Measurements from ENCODE around the gene SLC17A7. TPM values are rescaled to one million over a fixed set of nuclear protein-coding genes. Genes with fewer than 3 reads are reported as not detected.

The SLC17A7 gene
- total and polyA plus RNA-seq, 2 of the 13 experiments (the other 11 are each of a cell fraction or from before 2014, with no cell fraction given), result 0.32 TPM; not detected in 1

GRCh38 chr19:49400029-49400428, 41.3 kb downstream of the SLC17A7 start:
- H3K36me3 ChIP-seq (replicated peaks in 1 of 2; ENCODE audit: control insufficient read depth in 1 of 2, insufficient read depth in 2 of 2, low read length in 2 of 2), result no peaks in the 10 kb centered on the region
- no peaks in the 10 kb centered on the region for H3K9me3 ChIP-seq (ENCODE audit: low read length)
- ChIA-PET POLR2A (no interaction called here), CTCF (ENCODE audit: low intra/inter-chr PET ratio, low total read pairs) (no interaction called here)
- H3K27ac ChIP-seq (ENCODE audit: extremely low read length, insufficient read depth, low read length), result no peak overlapping the region
- no peaks in the 10 kb centered on the region for H4K20me1 ChIP-seq (ENCODE audit: insufficient read depth, low read length)
- no peak overlapping the region for H3K9ac ChIP-seq (ENCODE audit: insufficient read depth, low read depth, low read length)
- in situ Hi-C loops (cut with HindIII; ENCODE audit: extremely low pct_ligation_motif_present, low pct_unique_long_range_greater_than_20kb), result no loop called here
- no peaks in the 10 kb centered on the region for H3K79me2 ChIP-seq (ENCODE audit: insufficient read depth, low read length)
- no peak overlapping the region for H3K4me2 ChIP-seq (ENCODE audit: low read depth, low read length)
- FAIRE-seq, result no peak
- intact Hi-C loops (cut with micrococcal nuclease; ENCODE audit: unreplicated experiment), result no loop called here
- no peak overlapping the region for H3K4me3 ChIP-seq (replicated peaks in 1 of 3; ENCODE audit: insufficient read depth in 1 of 3, low read depth in 2 of 3, low read length in 3 of 3)
- peak; percentile 15 for DNase-seq (ENCODE audit: low spot score)
- ATAC-seq, result no peak
- H2AFZ ChIP-seq (ENCODE audit: low read length), result no peak overlapping the region
- WGBS (ENCODE audit: low lambda C conversion rate), result 23% methylated on average over 6 of the region's 6 CpGs
- 0 out of 2 replicates have a peak, but pooled peaks cover 13% of the 10 kb centered on the region for H3K4me1 ChIP-seq (ENCODE audit: insufficient read depth, low read length)
- H3K27me3 ChIP-seq (ENCODE audit: control insufficient read depth in 1 of 2, insufficient read depth in 2 of 2, low read length in 2 of 2), result peaks cover 9 to 35% of the 10 kb centered on the region in 2 experiments; a peak in 4 of 5 replicates
- no TSS peak for BruUV-seq (replicated peaks)
- TF ChIP-seq ZSCAN5A (CRISPR knock-in tag; IDR thresholded peaks at IDR 0.05; ENCODE audit: borderline replicate concordance) (no peak), IRF2 (CRISPR knock-in tag; IDR thresholded peaks at IDR 0.05) (no peak), PREB (CRISPR knock-in tag; IDR thresholded peaks at IDR 0.05) (no peak), ZNF232 (CRISPR knock-in tag; IDR thresholded peaks at IDR 0.05; ENCODE audit: borderline replicate concordance) (no peak), CEBPG (CRISPR knock-in tag; IDR thresholded peaks at IDR 0.05) (peak; percentile 72), RNF219 (CRISPR knock-in tag; IDR thresholded peaks at IDR 0.05) (no peak), TEAD3 (CRISPR knock-in tag; optimal IDR thresholded peaks at IDR 0.05; ENCODE audit: borderline replicate concordance) (peak; percentile 50), ZBTB7B (CRISPR knock-in tag; IDR thresholded peaks at IDR 0.05) (no peak), ZNF557 (CRISPR knock-in tag; IDR thresholded peaks at IDR 0.05) (no peak), ATF4 (CRISPR knock-in tag; IDR thresholded peaks at IDR 0.05) (peak in 1 of 2 experiments; percentile 85; a peak in 2 of 4 replicates), IKZF5 (CRISPR knock-in tag; IDR thresholded peaks at IDR 0.05) (no peak), RERE (CRISPR knock-in tag; IDR thresholded peaks at IDR 0.05; ENCODE audit: low read depth) (no peak), ZNF230 (CRISPR knock-in tag; IDR thresholded peaks at IDR 0.05) (no peak)
